HEK293T (cell line): Measurements from ENCODE around the gene TM4SF1.

Experiments used
- CTCF ChIA-PET: fragments of 350-600 bp; formaldehyde crosslinking; extraction: SDS; loops from one replicate; lab custom pipeline; 2021; ENCODE audit warnings: antibody characterized with exemption, inconsistent platforms; lab: Yijun Ruan, JAX
- POLR2A ChIA-PET: fragments of 350-600 bp; formaldehyde crosslinking; extraction: SDS; loops from one replicate; lab custom pipeline; 2020; ENCODE audit warnings: antibody characterized with exemption, inconsistent platforms; lab: Yijun Ruan, JAX
- DNase-seq: peaks from one replicate; pipeline ENCODE4 v3.0.0; 2012; ENCODE audit warnings: mixed read lengths; ENCODE audit errors: extremely low spot score
- ARNT ChIP-seq: fragments of 450-650 bp; IDR thresholded peaks from 2 replicates; pipeline ENCODE4 v1.6.1; 2017; ENCODE audit warnings: mild to moderate bottlenecking
- BHLHE40 ChIP-seq: fragments of 450-650 bp; IDR thresholded peaks from 2 replicates; pipeline ENCODE4 v1.6.1; 2016; ENCODE audit warnings: mild to moderate bottlenecking, moderate library complexity, borderline replicate concordance
- CTBP1 ChIP-seq: fragments of 450-650 bp; IDR thresholded peaks from 2 replicates; pipeline ENCODE4 v1.6.1; 2016; ENCODE audit warnings: borderline replicate concordance
- ELF4 ChIP-seq: fragments of 450-650 bp; IDR thresholded peaks from 2 replicates; pipeline ENCODE4 v1.6.1; 2017; ENCODE audit warnings: antibody characterized with exemption
- FOXA1 ChIP-seq: fragments of 450-650 bp; IDR thresholded peaks from 2 replicates; pipeline ENCODE4 v1.6.1; 2016; ENCODE audit warnings: mild to moderate bottlenecking
- FOXK2 ChIP-seq: fragments of 450-650 bp; IDR thresholded peaks from 2 replicates; pipeline ENCODE4 v1.6.1; 2016; ENCODE audit warnings: mild to moderate bottlenecking
- FOXM1 ChIP-seq: fragments of 450-650 bp; IDR thresholded peaks from 2 replicates; pipeline ENCODE4 v1.6.1; 2017; ENCODE audit warnings: mild to moderate bottlenecking, borderline replicate concordance
- HDGF ChIP-seq: fragments of 450-650 bp; IDR thresholded peaks from 2 replicates; pipeline ENCODE4 v1.6.1; 2017; ENCODE audit warnings: antibody characterized with exemption, borderline replicate concordance
- L3MBTL2 ChIP-seq: fragments of 450-650 bp; conservative IDR thresholded peaks from 2 replicates; pipeline ENCODE4 v1.6.1; 2016; ENCODE audit warnings: mild to moderate bottlenecking
- LEF1 ChIP-seq: fragments of 450-650 bp; IDR thresholded peaks from 2 replicates; pipeline ENCODE4 v1.6.1; 2017; ENCODE audit warnings: mild to moderate bottlenecking, borderline replicate concordance
- NFRKB ChIP-seq: fragments of 450-650 bp; IDR thresholded peaks from 2 replicates; pipeline ENCODE4 v1.6.1; 2016; ENCODE audit warnings: mild to moderate bottlenecking, moderate library complexity
- PKNOX1 ChIP-seq: fragments of 450-650 bp; IDR thresholded peaks from 2 replicates; pipeline ENCODE4 v1.6.1; 2016
- SP1 ChIP-seq: fragments of 450-650 bp; IDR thresholded peaks from 2 replicates; pipeline ENCODE4 v1.6.1; 2017
- SUZ12 ChIP-seq: fragments of 450-650 bp; IDR thresholded peaks from 2 replicates; pipeline ENCODE4 v1.6.1; 2016; ENCODE audit warnings: mild to moderate bottlenecking
- TARDBP ChIP-seq: fragments of 450-650 bp; IDR thresholded peaks from 2 replicates; pipeline ENCODE4 v1.6.1; 2016
- ZNF384 ChIP-seq: fragments of 450-650 bp; IDR thresholded peaks from 2 replicates; pipeline ENCODE4 v1.6.1; 2016

Gene TM4SF1

GRCh38 chr3:149368674-149369497 lies 8.6 kb downstream of the TM4SF1 start:
- POLR2A ChIA-PET, result no interaction called here
- CTCF ChIA-PET, result no interaction called here
- TF ChIP-seq PKNOX1 (no peak), CTBP1 (no peak), TARDBP (no peak), FOXA1 (no peak), FOXK2 (no peak), BHLHE40 (no peak), NFRKB (no peak), FOXM1 (no peak), ZNF384 (no peak), ARNT (no peak), HDGF (no peak)
- no peak for DNase-seq

- CTCF ChIA-PET, result no interaction called here
- DNase-seq, result no peak
- POLR2A ChIA-PET, result no interaction called here
- TF ChIP-seq NFRKB, result no peak
- TF ChIP-seq ELF4, result no peak
- TF ChIP-seq ARNT, result no peak
These were observed 9.2 kb downstream of the TM4SF1 start for GRCh38 chr3:149368201-149368673.

- TF ChIP-seq FOXA1 (no peak), LEF1 (no peak), NFRKB (no peak), BHLHE40 (no peak), L3MBTL2 (no peak), ELF4 (no peak), FOXM1 (no peak), ZNF384 (no peak), TARDBP (no peak), SUZ12 (no peak), PKNOX1 (no peak), ARNT (no peak), FOXK2 (no peak), SP1 (no peak), HDGF (no peak), CTBP1 (no peak)
- ChIA-PET POLR2A (no interaction called here), CTCF (no interaction called here)
- DNase-seq, result no peak
These were observed 10.3 kb downstream of the TM4SF1 start for GRCh38 chr3:149366941-149367840.

DNA sequence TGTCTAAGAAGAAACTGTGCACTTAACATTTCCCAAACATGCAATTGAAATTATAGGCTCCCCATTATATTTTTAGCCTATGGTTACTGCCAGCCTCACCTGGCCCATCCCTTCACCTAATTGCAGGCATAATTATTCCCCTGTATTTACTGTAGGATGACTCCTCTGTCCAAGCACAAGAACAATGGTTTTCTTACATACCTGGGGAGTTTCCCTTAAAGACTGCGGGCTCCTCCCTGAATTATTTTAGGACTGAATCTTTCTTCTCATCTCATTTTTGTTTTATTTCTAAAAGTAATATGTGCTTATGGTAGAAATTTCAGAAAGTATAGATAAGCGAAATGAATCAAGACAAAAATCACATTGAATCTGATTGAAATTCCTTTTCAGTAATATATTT lies 11.4 kb downstream of the TM4SF1 start:
- DNase-seq, result no peak
- POLR2A ChIA-PET, result no interaction called here
- TF ChIP-seq TARDBP (no peak), FOXK2 (no peak), NFRKB (no peak), PKNOX1 (no peak), FOXA1 (no peak), SP1 (no peak), CTBP1 (no peak), SUZ12 (no peak), BHLHE40 (no peak), L3MBTL2 (no peak)
- CTCF ChIA-PET, result no interaction called here

- POLR2A ChIA-PET, result no interaction called here
- DNase-seq, result no peak
- TF ChIP-seq ARNT (no peak), NFRKB (no peak), L3MBTL2 (no peak), FOXA1 (no peak), SP1 (no peak), SUZ12 (no peak), LEF1 (no peak), CTBP1 (no peak)
- CTCF ChIA-PET, result interaction anchor here (1.0 kb wide), 1 partner anchor 12 kb away, joined by 3 read pairs; no protein-coding TSS in a partner anchor
These were observed 12.8 kb downstream of the TM4SF1 start for GRCh38 chr3:149364624-149365023.

DNA sequence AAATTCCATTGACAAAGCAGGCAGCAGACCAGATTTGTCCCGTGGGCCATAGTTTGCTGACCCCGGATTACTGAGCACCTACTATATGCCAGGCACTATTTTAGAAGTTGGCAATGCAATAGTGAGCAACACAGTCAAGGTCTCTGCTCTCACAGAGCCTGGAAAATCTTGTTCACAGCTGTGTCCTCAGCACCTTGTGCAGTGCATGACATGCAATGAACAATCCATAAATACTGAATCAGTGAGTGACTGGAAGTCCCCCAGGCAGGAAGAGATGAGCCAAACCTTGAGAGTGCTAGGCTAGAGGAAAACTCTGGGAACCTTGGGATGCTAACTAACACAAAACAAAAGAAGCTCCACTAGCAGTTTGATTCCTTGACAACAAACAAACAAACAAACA lies 14.4 kb downstream of the TM4SF1 start:
- TF ChIP-seq L3MBTL2 (no peak), NFRKB (no peak), FOXA1 (no peak), ELF4 (no peak), LEF1 (no peak), PKNOX1 (no peak), SUZ12 (no peak)
- ChIA-PET CTCF (interaction anchor here (1.2 kb wide), 1 partner anchor 13 kb away, joined by 3 read pairs; no protein-coding TSS in a partner anchor), POLR2A (no interaction called here)
- no peak for DNase-seq
